Activated B cell treated with CpG ODN at 0.5 μM for 24 hours (primary cell): ENCODE data around the gene DHRS11. TPM values are rescaled to one million over a fixed set of nuclear protein-coding genes. Genes with fewer than 3 reads are reported as not detected.

ENCODE experiments used
- ATAC-seq: fragments of 200-7000 bp; cut with Tn5 transposase; one replicate; pipeline ENCODE4 v1.10.0; 2021; ENCODE audit warnings: low read depth, mild to moderate bottlenecking, moderate library complexity
- CTCF ChIA-PET: fragments of 350-600 bp; sonication (Branson Sonifier 250); formaldehyde crosslinking; loops from one replicate; lab custom pipeline; 2021; ENCODE audit warnings: antibody characterized with exemption; lab: Charles Lee
- POLR2A ChIA-PET: fragments of 350-600 bp; sonication (Branson Sonifier 250); formaldehyde crosslinking; loops from one replicate; lab custom pipeline; 2021; ENCODE audit warnings: antibody characterized with exemption; lab: Charles Lee
- DNase-seq: peaks from one replicate; pipeline ENCODE4 v3.0.0; 2022
- H3K27ac Mint-ChIP-seq: one replicate; pipeline ENCODE4 v1.8.0; 2020; ENCODE audit warnings: mixed read lengths
- H3K27me3 Mint-ChIP-seq: one replicate; pipeline ENCODE4 v1.8.0; 2021; ENCODE audit warnings: mixed read lengths
- H3K36me3 Mint-ChIP-seq: one replicate; pipeline ENCODE4 v1.8.0; 2021; ENCODE audit warnings: low read depth, mixed read lengths
- H3K4me1 Mint-ChIP-seq: one replicate; pipeline ENCODE4 v1.8.0; 2021; ENCODE audit warnings: mixed read lengths
- H3K4me3 Mint-ChIP-seq: one replicate; pipeline ENCODE4 v1.8.0; 2020; ENCODE audit warnings: mild to moderate bottlenecking, mixed read lengths
- H3K9me3 Mint-ChIP-seq: one replicate; pipeline ENCODE4 v1.8.0; 2020; ENCODE audit warnings: mixed read lengths
- CTCF ChIP-seq: fragments of 200-600 bp; IDR thresholded peaks from one replicate; pipeline ENCODE4 v1.8.0; 2022; ENCODE audit warnings: antibody characterized with exemption, mild to moderate bottlenecking
- intact Hi-C: fragments of 100-400 bp; cut with micrococcal nuclease; formaldehyde crosslinking; loops from one replicate; pipeline ENCODE4 v1.15.1; 2024
- total RNA-seq: library from RNA; stranded (reverse); gene quantifications from 2 replicates; pipeline ENCODE4 v1.2.3, GENCODE V29; 2022

Gene DHRS11
- total RNA-seq, 1 donor from 2014 or later, result 7.7 TPM

- DNase-seq (no peak), ATAC-seq (peak; percentile 54)
- peak overlapping the region; percentile 80 for H3K27ac Mint-ChIP-seq
- H3K27me3 Mint-ChIP-seq, result no peaks in the 10 kb centered on the region
- H3K4me3 Mint-ChIP-seq, result peak overlapping the region; percentile 56
- peaks cover 40% of the 10 kb centered on the region for H3K36me3 Mint-ChIP-seq
- peaks cover 86% of the 10 kb centered on the region for H3K4me1 Mint-ChIP-seq
- ChIA-PET CTCF (interaction anchor here (1.5 kb wide), 1 partner anchor 52 kb away, joined by 5 read pairs; no protein-coding TSS in a partner anchor), POLR2A (interaction anchor here (0.7 to 1.6 kb wide), 4 partner anchors 8 to 17 kb away, joined by 3 to 9 read pairs (median 4); no protein-coding TSS in a partner anchor)
- H3K9me3 Mint-ChIP-seq, result no peaks in the 10 kb centered on the region
- intact Hi-C loops, result no loop called here
- TF ChIP-seq CTCF, result no peak
Measured at GRCh38 chr17:36550491-36551417, 40.9 kb upstream of the DHRS11 start.

- H3K36me3 Mint-ChIP-seq, result peaks cover 47% of the 10 kb centered on the region
- POLR2A ChIA-PET, result interaction anchor here (2.7 kb wide), 1 partner anchor 9 kb away, joined by 19 read pairs; the partner anchor contains the start of gene GGNBP2
- no peaks in the 10 kb centered on the region for H3K9me3 Mint-ChIP-seq
- intact Hi-C loops, result loop anchor here (1.0 kb wide), 1 partner anchor 9 kb away; the partner anchor contains the start of gene GGNBP2
- CTCF ChIA-PET, result no interaction called here
- DNase-seq, result no peak
- TF ChIP-seq CTCF, result no peak
- H3K27ac Mint-ChIP-seq, result no peak overlapping the region
- H3K4me1 Mint-ChIP-seq, result peaks cover 72% of the 10 kb centered on the region
- no peak for ATAC-seq
- H3K27me3 Mint-ChIP-seq, result no peaks in the 10 kb centered on the region
- no peak overlapping the region for H3K4me3 Mint-ChIP-seq
Measured at GRCh38 chr17:36553459-36553858, 38.2 kb upstream of the DHRS11 start.

GRCh38 chr17:36566081-36566480 lies 25.6 kb upstream of the DHRS11 start:
- ATAC-seq (no peak), DNase-seq (no peak)
- TF ChIP-seq CTCF, result no peak
- intact Hi-C loops, result no loop called here
- CTCF ChIA-PET, result no interaction called here
- no peaks in the 10 kb centered on the region for H3K4me1 Mint-ChIP-seq
- POLR2A ChIA-PET, result no interaction called here
- no peak overlapping the region for H3K27ac Mint-ChIP-seq
- H3K27me3 Mint-ChIP-seq, result no peaks in the 10 kb centered on the region
- H3K4me3 Mint-ChIP-seq, result no peak overlapping the region
- peaks cover 76% of the 10 kb centered on the region for H3K36me3 Mint-ChIP-seq
- no peaks in the 10 kb centered on the region for H3K9me3 Mint-ChIP-seq

GRCh38 chr17:36575028-36575427 lies 16.7 kb upstream of the DHRS11 start:
- peaks cover 75% of the 10 kb centered on the region for H3K36me3 Mint-ChIP-seq
- ChIA-PET CTCF (no interaction called here), POLR2A (no interaction called here)
- H3K27me3 Mint-ChIP-seq, result no peaks in the 10 kb centered on the region
- no peak for ATAC-seq
- no peak for TF ChIP-seq CTCF
- H3K4me3 Mint-ChIP-seq, result no peak overlapping the region
- DNase-seq, result no peak
- peaks cover 1% of the 10 kb centered on the region for H3K4me1 Mint-ChIP-seq
- intact Hi-C loops, result no loop called here
- H3K9me3 Mint-ChIP-seq, result no peaks in the 10 kb centered on the region
- H3K27ac Mint-ChIP-seq, result no peak overlapping the region

GRCh38 chr17:36576793-36577192 lies 14.9 kb upstream of the DHRS11 start:
- POLR2A ChIA-PET, result no interaction called here
- Mint-ChIP-seq H3K4me3 (no peak overlapping the region), H3K27ac (no peak overlapping the region), H3K27me3 (no peaks in the 10 kb centered on the region), H3K4me1 (peaks cover 1% of the 10 kb centered on the region), H3K36me3 (peaks cover 81% of the 10 kb centered on the region), H3K9me3 (no peaks in the 10 kb centered on the region)
- no peak for TF ChIP-seq CTCF
- DNase-seq (no peak), ATAC-seq (no peak)
- intact Hi-C loops, result no loop called here
- CTCF ChIA-PET, result no interaction called here
